Gastrocnemius medialis (tissue), 4 donors: ENCODE results near the gene PCF11. TPM values are rescaled to one million over a fixed set of nuclear protein-coding genes. Genes with fewer than 3 reads are reported as not detected.

Experiments
- ATAC-seq, 2 donors: fragments of 150-250 bp; one replicate each; pipeline ENCODE4 v1.9.1; 2016
- DNase-seq, 2 donors: peaks; one replicate each; pipeline ENCODE4 v3.0.0-alpha.2; 2019
- H3K27ac ChIP-seq, 4 donors: fragments of 200-600 bp; sonication (generic); 1 replicate in 1 of 4; 2 replicates in 3 of 4; pipeline ENCODE4 v1.5.1; 2016 to 2018; ENCODE audit warnings: mild to moderate bottlenecking in 2 of 4, moderate library complexity in 1 of 4
- H3K27me3 ChIP-seq, 3 donors: fragments of 200-600 bp; sonication (generic) in 2 of 3; 1 replicate in 1 of 3; 2 replicates in 2 of 3; pipeline versions ENCODE4 v1.5.1 to v1.6.0; 2016 to 2019; ENCODE audit warnings: mild to moderate bottlenecking in 1 of 3, moderate library complexity in 1 of 3
- H3K36me3 ChIP-seq, 2 donors: fragments of 200-600 bp; sonication (generic) in 1 of 2; one replicate each; pipeline ENCODE4 v1.5.1; 2017 to 2018
- H3K4me1 ChIP-seq, 2 donors: fragments of 200-600 bp; sonication (generic) in 1 of 2; one replicate each; pipeline ENCODE4 v1.5.1; 2016 to 2017; ENCODE audit warnings: mild to moderate bottlenecking in 2 of 2
- H3K4me3 ChIP-seq, 4 donors: fragments of 200-600 bp; sonication (generic) in 3 of 4; 1 replicate in 1 of 4; 2 replicates in 3 of 4; pipeline ENCODE4 v1.5.1; 2016 to 2019; ENCODE audit warnings: mild to moderate bottlenecking in 2 of 4
- H3K9me3 ChIP-seq, 3 donors: fragments of 200-600 bp; sonication (generic) in 2 of 3; 1 replicate in 1 of 3; 2 replicates in 2 of 3; pipeline ENCODE4 v1.5.1; 2016 to 2019
- CTCF ChIP-seq, 5 experiments: fragments of 450-650 bp in 3 of 5; fragments of 200-600 bp in 2 of 5; sonication (generic) in 2 of 5; IDR thresholded peaks in 4 of 5; conservative IDR thresholded peaks in 1 of 5; 1 replicate in 4 of 5; 2 replicates in 1 of 5; pipeline ENCODE4 v1.5.1; 2016 to 2019; ENCODE audit warnings: antibody characterized with exemption in 5 of 5, mild to moderate bottlenecking in 3 of 5, moderate library complexity in 3 of 5
- POLR2A ChIP-seq, 2 donors: fragments of 450-650 bp; IDR thresholded peaks; one replicate each; pipeline ENCODE4 v1.6.1; 2017; ENCODE audit warnings: antibody characterized with exemption in 2 of 2, mild to moderate bottlenecking in 2 of 2, moderate library complexity in 2 of 2
- in situ Hi-C, 4 donors: fragments of 200-750 bp; cut with MboI; loops; one replicate each; pipeline versions ENCODE4 v1.15.0 to v1.8.0; 2017; ENCODE audit warnings: low sequenced_read_pairs in 4 of 4
- intact Hi-C: fragments of 100-400 bp; cut with DNase I; formaldehyde crosslinking; loops from one replicate; pipeline ENCODE4 v1.15.1; 2023; ENCODE audit warnings: low total_unique reads
- total RNA-seq, 4 donors: library from RNA; depleted of rRNA; stranded (reverse); fragments of >200 nt; gene quantifications; one replicate each; pipeline versions ENCODE4 v1.1.0 to v1.2.3, GENCODE V29; 2016

The PCF11 gene
- total RNA-seq, 4 donors from 2014 or later, result 25.3 to 103 (median 47.5) TPM

- H3K36me3 ChIP-seq, result no peaks in the 10 kb centered on the region
- H3K9me3 ChIP-seq, result no peaks in the 10 kb centered on the region
- intact Hi-C loops (no loop called here), in situ Hi-C loops (no loop called here)
- ATAC-seq (no peak), DNase-seq (no peak)
- H3K4me1 ChIP-seq, result peaks cover 0 to 3% of the 10 kb centered on the region in 2 donors
- no peak overlapping the region for H3K4me3 ChIP-seq
- no peak for TF ChIP-seq POLR2A (IDR thresholded peaks at IDR 0.05)
- TF ChIP-seq CTCF (IDR thresholded peaks at IDR 0.05 in 4 of 5, conservative IDR thresholded peaks at IDR 0.05 in 1 of 5), result no peak
- H3K27me3 ChIP-seq, result no peaks in the 10 kb centered on the region
- no peak overlapping the region for H3K27ac ChIP-seq
These were observed 40.8 kb upstream of the PCF11 start for GRCh38 chr11:83116015-83116641.

- Histone ChIP-seq H3K4me1 (peaks cover 0 to 3% of the 10 kb centered on the region in 2 donors), H3K27ac (no peak overlapping the region), H3K9me3 (no peaks in the 10 kb centered on the region), H3K27me3 (no peaks in the 10 kb centered on the region), H3K36me3 (no peaks in the 10 kb centered on the region), H3K4me3 (no peak overlapping the region)
- intact Hi-C loops, result no loop called here
- no peak for DNase-seq
- TF ChIP-seq CTCF (IDR thresholded peaks at IDR 0.05 in 4 of 5, conservative IDR thresholded peaks at IDR 0.05 in 1 of 5) (no peak), POLR2A (IDR thresholded peaks at IDR 0.05) (no peak)
- in situ Hi-C loops, result no loop called here
- ATAC-seq, result no peak
These were observed 38.1 kb upstream of the PCF11 start for GRCh38 chr11:83118814-83119213.

- intact Hi-C loops, result no loop called here
- ATAC-seq, result no peak
- H3K27me3 ChIP-seq, result no peaks in the 10 kb centered on the region
These were observed 37.7 kb upstream of the PCF11 start for GRCh38 chr11:83119216-83119615.

GRCh38 chr11:83120327-83120726 is 36.6 kb upstream of the PCF11 start:
- no peaks in the 10 kb centered on the region for H3K9me3 ChIP-seq
- peaks cover 0 to 3% of the 10 kb centered on the region in 2 donors for H3K4me1 ChIP-seq
- H3K27ac ChIP-seq, result no peak overlapping the region
- in situ Hi-C loops (no loop called here), intact Hi-C loops (no loop called here)
- ATAC-seq (no peak), DNase-seq (no peak)
- TF ChIP-seq POLR2A (IDR thresholded peaks at IDR 0.05), result no peak
- no peak for TF ChIP-seq CTCF (IDR thresholded peaks at IDR 0.05 in 4 of 5, conservative IDR thresholded peaks at IDR 0.05 in 1 of 5)
- H3K36me3 ChIP-seq, result no peaks in the 10 kb centered on the region
- no peak overlapping the region for H3K4me3 ChIP-seq
- H3K27me3 ChIP-seq, result no peaks in the 10 kb centered on the region

More at GRCh38 chr11:83119216-83119615, 37.7 kb upstream of the PCF11 start:
- no peaks in the 10 kb centered on the region for H3K9me3 ChIP-seq
- H3K27ac ChIP-seq, result no peak overlapping the region
- no peaks in the 10 kb centered on the region for H3K36me3 ChIP-seq
- in situ Hi-C loops, result no loop called here
- H3K4me3 ChIP-seq, result no peak overlapping the region
- no peak for DNase-seq
- TF ChIP-seq CTCF (IDR thresholded peaks at IDR 0.05 in 4 of 5, conservative IDR thresholded peaks at IDR 0.05 in 1 of 5) (no peak), POLR2A (IDR thresholded peaks at IDR 0.05) (no peak)
- H3K4me1 ChIP-seq, result peaks cover 0 to 3% of the 10 kb centered on the region in 2 donors

GRCh38 chr11:83122050-83122449 is 34.9 kb upstream of the PCF11 start:
- in situ Hi-C loops (no loop called here), intact Hi-C loops (no loop called here)
- no peaks in the 10 kb centered on the region for H3K27me3 ChIP-seq
- DNase-seq, result no peak
- no peaks in the 10 kb centered on the region for H3K36me3 ChIP-seq
- TF ChIP-seq POLR2A (IDR thresholded peaks at IDR 0.05), result no peak
- H3K9me3 ChIP-seq, result no peaks in the 10 kb centered on the region
- H3K4me3 ChIP-seq, result no peak overlapping the region
- no peak overlapping the region for H3K27ac ChIP-seq
- peaks cover 0 to 3% of the 10 kb centered on the region in 2 donors for H3K4me1 ChIP-seq
- ATAC-seq, result no peak
